GM12801 (cell line): Measurements from ENCODE around the gene SMC6.

Source experiments
- CTCF ChIP-seq: IDR thresholded peaks from one replicate; pipeline ENCODE4 v1.5.1; 2011; ENCODE audit warnings: control low read depth; ENCODE audit not compliant: insufficient read length; ENCODE audit errors: extremely low read depth

Gene SMC6

GRCh38 chr2:17749753-17750438 lies 3.7 kb downstream of the SMC6 start:
- TF ChIP-seq CTCF = no peak

- no peak for TF ChIP-seq CTCF
Measured at GRCh38 chr2:17748745-17749144, 4.9 kb downstream of the SMC6 start.

GRCh38 chr2:17747684-17748452 lies 5.7 kb downstream of the SMC6 start:
- TF ChIP-seq CTCF = no peak

- TF ChIP-seq CTCF = no peak
Measured at GRCh38 chr2:17740203-17740602, 13.4 kb downstream of the SMC6 start.

GRCh38 chr2:17736989-17737388 lies 16.6 kb downstream of the SMC6 start:
- TF ChIP-seq CTCF = no peak

GRCh38 chr2:17735864-17736263 lies 17.7 kb downstream of the SMC6 start:
- no peak for TF ChIP-seq CTCF

GRCh38 chr2:17733599-17733998 lies 20.0 kb downstream of the SMC6 start:
- TF ChIP-seq CTCF = no peak
